IMR-90 (cell line): Measurements from ENCODE around the gene ANTXR1. TPM values are rescaled to one million over a fixed set of nuclear protein-coding genes. Genes with fewer than 3 reads are reported as not detected.

Source experiments
- ATAC-seq: fragments of 200-7000 bp; cut with Tn5 transposase; 2 replicates; pipeline ENCODE4 v1.9.1; 2020; ENCODE audit warnings: low read depth, mild to moderate bottlenecking, moderate library complexity
- BruUV-seq: library from RNA; stranded (reverse); fragments of 400-500 nt; replicated peaks from 2 replicates; lab custom pipeline; 2021; lab: Mats Ljungman, UMichigan
- CTCF ChIA-PET: fragments of 300-600 bp; formaldehyde crosslinking; extraction: SDS; loops from one replicate; lab custom pipeline; 2021; ENCODE audit warnings: antibody characterized with exemption; lab: Yijun Ruan, JAX
- POLR2A ChIA-PET: fragments of 300-600 bp; sonication (Branson Sonifier 250); formaldehyde crosslinking; loops from one replicate; lab custom pipeline; 2022; ENCODE audit warnings: antibody characterized with exemption; ENCODE audit not compliant: unreplicated experiment; lab: Charles Lee
- DNase-seq: peaks from one replicate; pipeline ENCODE4 v3.0.0; 2013
- H2AFZ ChIP-seq: replicated peaks from 2 replicates; pipeline ENCODE3; 2013; ENCODE audit warnings: low read length, mild to moderate bottlenecking; ENCODE audit not compliant: poor library complexity
- H2AK5ac ChIP-seq: 2 replicates; pipeline ENCODE4 v1.6.1; 2013; ENCODE audit warnings: low read depth, low read length, inconsistent platforms
- H2AK9ac ChIP-seq: replicated peaks from 2 replicates; pipeline ENCODE3; 2013; ENCODE audit warnings: mild to moderate bottlenecking, low read depth, low read length, moderate library complexity; ENCODE audit not compliant: poor library complexity
- H2BK120ac ChIP-seq: 2 replicates; pipeline ENCODE4 v1.6.1; 2013; ENCODE audit warnings: low read depth, low read length, inconsistent platforms
- H2BK15ac ChIP-seq: 3 replicates; pipeline ENCODE4 v1.6.1; 2013; ENCODE audit warnings: low read depth, low read length, inconsistent platforms
- H2BK20ac ChIP-seq: 2 replicates; pipeline ENCODE4 v1.6.1; 2013; ENCODE audit warnings: low read depth, mild to moderate bottlenecking, inconsistent platforms, low read length, moderate library complexity
- H2BK5ac ChIP-seq: 2 replicates; pipeline ENCODE4 v1.6.1; 2013; ENCODE audit warnings: mild to moderate bottlenecking, low read depth, low read length, inconsistent platforms; ENCODE audit not compliant: poor library complexity, severe bottlenecking
- H3K14ac ChIP-seq: replicated peaks from 2 replicates; pipeline ENCODE4 v1.6.1; 2013; ENCODE audit warnings: low read depth, low read length, inconsistent platforms
- H3K18ac ChIP-seq: 2 replicates; pipeline ENCODE4 v1.6.1; 2013; ENCODE audit warnings: low read depth, low read length, control low read depth
- H3K23ac ChIP-seq: 2 replicates; pipeline ENCODE4 v1.6.1; 2013; ENCODE audit warnings: low read depth, low read length, inconsistent platforms
- H3K27ac ChIP-seq: 2 replicates; pipeline ENCODE4 v1.5.1; 2013; ENCODE audit warnings: mild to moderate bottlenecking, control low read depth, low read length; ENCODE audit not compliant: insufficient read depth
- H3K27me3 ChIP-seq: 2 replicates; pipeline ENCODE4 v1.6.1; 2013; ENCODE audit warnings: low read length; ENCODE audit not compliant: control insufficient read depth, insufficient read depth
- H3K36me3 ChIP-seq: 2 replicates; pipeline ENCODE4 v1.6.1; 2013; ENCODE audit warnings: low read length, mixed read lengths; ENCODE audit not compliant: control insufficient read depth, insufficient read depth
- H3K4ac ChIP-seq: 2 replicates; pipeline ENCODE4 v1.6.1; 2013; ENCODE audit warnings: low read depth, low read length, inconsistent platforms
- H3K4me1 ChIP-seq: 2 replicates; pipeline ENCODE4 v1.6.1; 2013; ENCODE audit warnings: low read length, mixed read lengths; ENCODE audit not compliant: control insufficient read depth, insufficient read depth
- H3K4me2 ChIP-seq: 2 replicates; pipeline ENCODE4 v1.6.1; 2013; ENCODE audit warnings: low read depth, mild to moderate bottlenecking, control low read depth, low read length, moderate library complexity
- H3K4me3 ChIP-seq: 2 replicates; pipeline ENCODE4 v1.5.1; 2013; ENCODE audit warnings: low read depth, mild to moderate bottlenecking, control low read depth, low read length, moderate library complexity; ENCODE audit not compliant: insufficient read depth
- H3K56ac ChIP-seq: 2 replicates; pipeline ENCODE4 v1.6.1; 2013; ENCODE audit warnings: low read length, inconsistent platforms; ENCODE audit not compliant: insufficient read depth; ENCODE audit errors: extremely low read depth
- H3K79me1 ChIP-seq, 2 experiments: 2 replicates each; pipeline ENCODE4 v1.6.1; 2013; ENCODE audit warnings: low read length in 2 of 2, inconsistent platforms in 1 of 2, low read depth in 1 of 2
- H3K9ac ChIP-seq: 2 replicates; pipeline ENCODE4 v1.6.1; 2013; ENCODE audit warnings: low read depth, low read length, control low read depth
- H3K9me1 ChIP-seq: 2 replicates; pipeline ENCODE4 v1.6.1; 2013; ENCODE audit warnings: low read length, inconsistent platforms; ENCODE audit not compliant: insufficient read depth
- H3K9me3 ChIP-seq: 2 replicates; pipeline ENCODE4 v1.6.1; 2013; ENCODE audit warnings: low read length; ENCODE audit not compliant: control insufficient read depth, insufficient read depth
- H4K20me1 ChIP-seq: 2 replicates; pipeline ENCODE4 v1.6.1; 2013; ENCODE audit warnings: low read length, inconsistent platforms; ENCODE audit not compliant: insufficient read depth
- H4K5ac ChIP-seq: 2 replicates; pipeline ENCODE4 v1.6.1; 2013; ENCODE audit warnings: mild to moderate bottlenecking, low read depth, low read length, control low read depth
- H4K8ac ChIP-seq, 2 experiments: 2 replicates each; pipeline ENCODE4 v1.6.1; 2013; ENCODE audit warnings: low read depth in 2 of 2, low read length in 2 of 2, control low read depth in 1 of 2, inconsistent platforms in 1 of 2
- H4K91ac ChIP-seq: 2 replicates; pipeline ENCODE4 v1.6.1; 2013; ENCODE audit warnings: low read depth, low read length, inconsistent platforms; ENCODE audit not compliant: insufficient read depth
- BHLHE40 ChIP-seq: fragments of 150-350 bp; IDR thresholded peaks from 2 replicates; pipeline ENCODE4 v1.6.1; 2016; ENCODE audit warnings: mild to moderate bottlenecking, low read depth, low read length
- CEBPB ChIP-seq: IDR thresholded peaks from 2 replicates; pipeline ENCODE4 v1.6.1; 2012; ENCODE audit warnings: low read depth, low read length, improper control_type of control experiment
- CHD1 ChIP-seq: IDR thresholded peaks from 2 replicates; pipeline ENCODE4 v1.6.1; 2012; ENCODE audit warnings: low read depth, low read length, improper control_type of control experiment
- CTCF ChIP-seq: conservative IDR thresholded peaks from 2 replicates; pipeline ENCODE4 v1.5.1; 2012; ENCODE audit warnings: mild to moderate bottlenecking, low read depth, low read length, improper control_type of control experiment
- ELK1 ChIP-seq: fragments of 150-350 bp; IDR thresholded peaks from 2 replicates; pipeline ENCODE4 v1.6.1; 2016; ENCODE audit warnings: low read depth, mild to moderate bottlenecking, low read length, moderate library complexity, borderline replicate concordance
- FOS ChIP-seq: fragments of 150-350 bp; IDR thresholded peaks from 2 replicates; pipeline ENCODE4 v1.6.1; 2016; ENCODE audit warnings: low read depth, low read length
- MAFK ChIP-seq: IDR thresholded peaks from 2 replicates; pipeline ENCODE4 v1.6.1; 2012; ENCODE audit warnings: low read depth, low read length, improper control_type of control experiment
- MAZ ChIP-seq: IDR thresholded peaks from 2 replicates; pipeline ENCODE4 v1.6.1; 2012; ENCODE audit warnings: low read depth, mild to moderate bottlenecking, low read length, improper control_type of control experiment, moderate library complexity, borderline replicate concordance
- MXI1 ChIP-seq: IDR thresholded peaks from 2 replicates; pipeline ENCODE4 v1.6.1; 2012; ENCODE audit warnings: low read depth, mild to moderate bottlenecking, low read length, moderate library complexity, borderline replicate concordance
- NFE2L2 ChIP-seq: fragments of 150-350 bp; IDR thresholded peaks from 2 replicates; pipeline ENCODE4 v1.6.1; 2016; ENCODE audit warnings: low read depth, mild to moderate bottlenecking, low read length
- POLR2A ChIP-seq: IDR thresholded peaks from 2 replicates; pipeline ENCODE4 v1.6.1; 2012; ENCODE audit warnings: mild to moderate bottlenecking, low read depth, low read length
- RAD21 ChIP-seq: IDR thresholded peaks from 2 replicates; pipeline ENCODE4 v1.6.1; 2012; ENCODE audit warnings: low read length, improper control_type of control experiment
- RCOR1 ChIP-seq: IDR thresholded peaks from 2 replicates; pipeline ENCODE4 v1.6.1; 2012; ENCODE audit warnings: mild to moderate bottlenecking, low read length, improper control_type of control experiment; ENCODE audit not compliant: insufficient replicate concordance
- RFX5 ChIP-seq: IDR thresholded peaks from 2 replicates; pipeline ENCODE4 v1.8.0; 2012; ENCODE audit warnings: low read depth, mild to moderate bottlenecking, low read length, moderate library complexity
- SMC3 ChIP-seq: fragments of 150-350 bp; IDR thresholded peaks from 2 replicates; pipeline ENCODE4 v1.6.1; 2016; ENCODE audit warnings: low read depth, mild to moderate bottlenecking, antibody characterized with exemption, low read length, moderate library complexity
- USF2 ChIP-seq: fragments of 150-350 bp; IDR thresholded peaks from 2 replicates; pipeline ENCODE4 v1.6.1; 2017; ENCODE audit warnings: mild to moderate bottlenecking, antibody characterized with exemption, low read length, low read depth
- WGBS, 2 experiments: methylation state at CpG; one replicate each; pipeline versions ENCODE4 v1.1.5 to v1.1.7; 2013; ENCODE audit warnings: missing lambda C conversion rate in 2 of 2; ENCODE audit not compliant: insufficient read length in 1 of 2; ENCODE audit errors: extremely low coverage in 2 of 2; 5-methylcytosine and 5-hydroxymethylcytosine counted together
- dilution Hi-C: fragments of 300-500 bp; cut with HindIII; formaldehyde crosslinking; loops from one replicate; pipeline ENCODE4 v1.14.3; 2018; ENCODE audit warnings: low sequenced_read_pairs; ENCODE audit not compliant: unreplicated experiment
- in situ Hi-C: fragments of 300-500 bp; cut with MboI; formaldehyde crosslinking; loops from 3 replicates; pipeline ENCODE4 v1.14.3; 2019; ENCODE audit warnings: low sequenced_read_pairs, inconsistent platforms, mixed read lengths
- intact Hi-C: fragments of 100-400 bp; cut with micrococcal nuclease; formaldehyde crosslinking; loops from 2 replicates; pipeline ENCODE4 v1.10.0; 2022
- polyA plus RNA-seq, 3 experiments: library from polyadenylated mRNA; depleted of rRNA; stranded (reverse); fragments of >200 nt; gene quantifications; 2 replicates each; pipeline ENCODE4 v1.2.3, GENCODE V29; 2012; ENCODE audit warnings: low replicate concordance in 1 of 3
- total RNA-seq: library from RNA; depleted of rRNA; stranded (reverse); fragments of >200 nt; gene quantifications from 2 replicates; pipeline ENCODE4 v1.2.3, GENCODE V29; 2012

ANTXR1 gene
- total and polyA plus RNA-seq, 2 of the 4 experiments (the other 2 are of a cell fraction): 27.2 to 36.9 TPM

GRCh38 chr2:68989035-68989434 is 23.9 kb upstream of the ANTXR1 start:
- no peaks in the 10 kb centered on the region for H3K9me1 ChIP-seq
- in situ Hi-C loops (no loop called here), dilution Hi-C loops (no loop called here), intact Hi-C loops (no loop called here)
- H3K18ac ChIP-seq: no peak overlapping the region
- POLR2A ChIA-PET: no interaction called here
- H3K14ac ChIP-seq: no peak overlapping the region
- no peak for DNase-seq
- H2BK120ac ChIP-seq: no peak overlapping the region
- H3K79me1 ChIP-seq: no peaks in the 10 kb centered on the region
- H3K9me3 ChIP-seq: no peaks in the 10 kb centered on the region
- no peak overlapping the region for H3K4ac ChIP-seq
- no peak overlapping the region for H3K23ac ChIP-seq
- H4K91ac ChIP-seq: no peak overlapping the region
- H2BK15ac ChIP-seq: no peak overlapping the region
- no peaks in the 10 kb centered on the region for H4K20me1 ChIP-seq
- H2BK20ac ChIP-seq: no peak overlapping the region
- H3K27me3 ChIP-seq: no peaks in the 10 kb centered on the region
- 100% methylated on average over 1 of the region's 5 CpGs; no CpG with 5 or more reads in 1 of the 2 experiments for WGBS, 2 experiments
- no peak for ATAC-seq
- no peaks in the 10 kb centered on the region for H3K4me1 ChIP-seq
- no peak overlapping the region for H2AK9ac ChIP-seq
- no peak overlapping the region for H3K4me3 ChIP-seq
- no peak overlapping the region for H4K5ac ChIP-seq
- H2AFZ ChIP-seq: no peak overlapping the region
- H3K27ac ChIP-seq: no peak overlapping the region
- CTCF ChIA-PET: interaction anchor here (1.1 kb wide), 1 partner anchor 10 kb away, joined by 3 read pairs; no protein-coding TSS in a partner anchor
- no peak overlapping the region for H2BK5ac ChIP-seq
- H3K4me2 ChIP-seq: no peak overlapping the region
- H4K8ac ChIP-seq: no peak overlapping the region
- BruUV-seq: no TSS peak
- no peaks in the 10 kb centered on the region for H3K36me3 ChIP-seq
- H3K56ac ChIP-seq: no peak overlapping the region
- H3K9ac ChIP-seq: no peak overlapping the region
- no peak for TF ChIP-seq FOS
- no peak for TF ChIP-seq MAFK
- TF ChIP-seq RCOR1: no peak
- TF ChIP-seq POLR2A: no peak
- no peak for TF ChIP-seq ELK1
- no peak for TF ChIP-seq CEBPB
- TF ChIP-seq SMC3: no peak
- no peak for TF ChIP-seq RFX5
- no peak for TF ChIP-seq USF2
- no peak for TF ChIP-seq MAZ
- no peak for TF ChIP-seq CHD1
- no peak for TF ChIP-seq MXI1
- no peak for TF ChIP-seq BHLHE40
- TF ChIP-seq NFE2L2: no peak
- TF ChIP-seq CTCF: no peak
- no peak for TF ChIP-seq RAD21
- H2AK5ac ChIP-seq: no peak overlapping the region
